ENCODE results near the gene SERPINB11. TPM values are rescaled to one million over a fixed set of nuclear protein-coding genes. Genes with fewer than 3 reads are reported as not detected.

Gene SERPINB11
- total RNA-seq, 1 experiment from 2014 or later = not detected

DNA sequence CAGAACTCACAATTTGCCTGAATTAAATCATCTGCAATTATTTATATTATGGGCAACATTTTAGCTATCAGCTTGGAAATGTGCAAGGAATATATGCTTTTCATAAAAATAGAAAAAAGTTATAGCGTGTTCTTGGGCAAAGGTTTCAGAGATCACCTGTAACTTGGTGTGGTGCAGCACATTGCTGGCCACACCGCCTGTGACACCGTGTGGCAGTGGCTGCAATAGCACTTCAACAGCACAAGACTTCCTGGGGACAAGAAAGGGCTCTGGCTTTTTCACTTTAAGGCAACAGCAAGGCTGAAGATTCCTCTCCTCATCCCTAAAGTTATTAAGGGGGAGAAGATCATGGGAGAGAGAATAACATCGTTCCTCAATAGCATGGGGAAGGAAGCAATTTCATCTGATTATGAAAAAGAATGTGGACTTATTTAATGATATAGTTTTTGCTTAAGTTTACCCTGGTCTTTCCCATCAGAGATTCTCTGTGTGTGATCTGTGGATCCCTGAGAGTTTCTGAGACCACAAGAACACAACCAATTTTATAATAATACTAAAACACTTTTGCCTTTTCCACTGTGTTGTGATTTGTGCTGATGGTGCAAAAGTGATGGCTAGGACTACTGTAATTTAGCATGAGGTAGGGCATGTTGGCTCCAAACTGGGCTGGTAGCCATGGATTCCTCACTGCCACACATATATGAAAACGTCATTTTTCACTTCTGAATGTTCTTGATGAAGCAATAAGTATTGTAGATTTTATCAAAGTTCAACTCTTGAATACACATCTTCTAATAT is 26.0 kb upstream of the SERPINB11 start:
- H3K4me1 ChIP-seq = no peaks in the 10 kb centered on the region
- intact Hi-C loops (cut with micrococcal nuclease; ENCODE audit: unreplicated experiment) = loop anchor here (1.0 to 5.0 kb wide), 2 partner anchors 99 to 158 kb away; no protein-coding TSS in a partner anchor
- POLR2A ChIA-PET = no interaction called here
- peaks cover 8% of the 10 kb centered on the region for H3K9me3 Mint-ChIP-seq (ENCODE audit: unreplicated experiment)
- no peaks in the 10 kb centered on the region for H3K4me1 Mint-ChIP-seq (ENCODE audit: low read depth, unreplicated experiment)
- no peaks in the 10 kb centered on the region for H3K36me3 Mint-ChIP-seq (ENCODE audit: insufficient read depth, unreplicated experiment)
- no peak overlapping the region for H3K27ac Mint-ChIP-seq (ENCODE audit: unreplicated experiment)
- H3K9me3 ChIP-seq = no peaks in the 10 kb centered on the region
- no peaks in the 10 kb centered on the region for H3K36me3 ChIP-seq (ENCODE audit: control insufficient read depth, insufficient read depth, low read length)
- BruUV-seq (replicated peaks) = no TSS peak
- TF ChIP-seq, protein P1, sequence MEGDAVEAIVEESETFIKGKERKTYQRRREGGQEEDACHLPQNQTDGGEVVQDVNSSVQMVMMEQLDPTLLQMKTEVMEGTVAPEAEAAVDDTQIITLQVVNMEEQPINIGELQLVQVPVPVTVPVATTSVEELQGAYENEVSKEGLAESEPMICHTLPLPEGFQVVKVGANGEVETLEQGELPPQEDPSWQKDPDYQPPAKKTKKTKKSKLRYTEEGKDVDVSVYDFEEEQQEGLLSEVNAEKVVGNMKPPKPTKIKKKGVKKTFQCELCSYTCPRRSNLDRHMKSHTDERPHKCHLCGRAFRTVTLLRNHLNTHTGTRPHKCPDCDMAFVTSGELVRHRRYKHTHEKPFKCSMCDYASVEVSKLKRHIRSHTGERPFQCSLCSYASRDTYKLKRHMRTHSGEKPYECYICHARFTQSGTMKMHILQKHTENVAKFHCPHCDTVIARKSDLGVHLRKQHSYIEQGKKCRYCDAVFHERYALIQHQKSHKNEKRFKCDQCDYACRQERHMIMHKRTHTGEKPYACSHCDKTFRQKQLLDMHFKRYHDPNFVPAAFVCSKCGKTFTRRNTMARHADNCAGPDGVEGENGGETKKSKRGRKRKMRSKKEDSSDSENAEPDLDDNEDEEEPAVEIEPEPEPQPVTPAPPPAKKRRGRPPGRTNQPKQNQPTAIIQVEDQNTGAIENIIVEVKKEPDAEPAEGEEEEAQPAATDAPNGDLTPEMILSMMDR (IDR thresholded peaks at IDR 0.05; ENCODE audit: insufficient read depth in 1 of 2, low read depth in 1 of 2, low read length in 1 of 2, severe bottlenecking in 1 of 2, unreplicated experiment in 1 of 2) = peak; percentile 28 to 44
- DNase-seq = peak; percentile 16 to 29
- CTCF ChIA-PET = no interaction called here
- H3K27me3 ChIP-seq (replicated peaks; ENCODE audit: control insufficient read depth, insufficient read depth, low read length) = no peaks in the 10 kb centered on the region
- H3K4me3 ChIP-seq (ENCODE audit: low read depth, low read length) = no peak overlapping the region
- H3K4me3 Mint-ChIP-seq (ENCODE audit: unreplicated experiment) = no peak overlapping the region
- peaks cover 4% of the 10 kb centered on the region for H3K27me3 Mint-ChIP-seq (ENCODE audit: insufficient read depth, unreplicated experiment)

DNA sequence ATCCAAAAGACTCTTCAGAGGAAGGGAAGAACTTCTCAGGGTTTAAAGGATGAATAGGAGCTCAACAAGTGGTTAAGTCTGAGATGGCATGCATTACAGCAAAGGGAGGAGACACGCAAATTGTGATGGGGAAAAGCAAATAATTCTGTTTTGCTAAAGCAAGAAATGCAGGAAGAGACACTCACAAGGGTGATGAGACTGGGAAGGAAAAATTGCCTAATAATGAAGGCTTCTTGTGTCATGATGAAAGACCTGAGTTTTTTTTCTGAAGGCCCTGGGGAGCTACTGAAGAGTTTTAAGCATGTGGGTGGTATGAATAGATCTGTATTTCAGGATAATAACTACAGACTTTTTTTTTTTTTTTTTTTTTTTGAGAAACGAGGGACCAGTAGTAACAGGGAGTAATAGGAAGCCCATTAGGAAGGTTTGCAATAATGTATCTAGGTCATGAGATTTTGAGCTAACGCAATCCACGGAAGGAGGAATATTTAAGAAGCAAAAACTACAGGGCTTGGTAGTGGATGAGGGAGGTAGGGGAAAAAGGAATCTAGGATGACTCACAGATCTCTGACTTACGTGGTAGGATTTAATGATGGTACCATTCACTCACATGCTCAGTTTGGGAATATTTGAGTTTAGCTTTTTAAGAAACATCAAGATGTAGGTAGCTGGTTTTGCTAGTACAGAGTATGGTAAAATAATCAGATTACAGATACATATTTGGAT is 25.1 kb upstream of the SERPINB11 start:
- Mint-ChIP-seq H3K27me3 (ENCODE audit: insufficient read depth, unreplicated experiment) (peaks cover 4% of the 10 kb centered on the region), H3K36me3 (ENCODE audit: insufficient read depth, unreplicated experiment) (peaks cover under 1% of the 10 kb centered on the region), H3K9me3 (ENCODE audit: unreplicated experiment) (peaks cover 12% of the 10 kb centered on the region), H3K4me3 (ENCODE audit: unreplicated experiment) (no peak overlapping the region), H3K4me1 (ENCODE audit: low read depth, unreplicated experiment) (peaks cover 2% of the 10 kb centered on the region), H3K27ac (ENCODE audit: unreplicated experiment) (no peak overlapping the region)
- BruUV-seq (replicated peaks) = no TSS peak
- Histone ChIP-seq H3K4me3 (ENCODE audit: low read depth, low read length) (no peak overlapping the region), H3K36me3 (ENCODE audit: control insufficient read depth, insufficient read depth, low read length) (no peaks in the 10 kb centered on the region), H3K9me3 (no peaks in the 10 kb centered on the region), H3K27me3 (replicated peaks; ENCODE audit: control insufficient read depth, insufficient read depth, low read length) (no peaks in the 10 kb centered on the region), H3K4me1 (no peaks in the 10 kb centered on the region)
- ChIA-PET POLR2A (no interaction called here), CTCF (no interaction called here)
- TF ChIP-seq, protein P1 (IDR thresholded peaks at IDR 0.05; ENCODE audit: insufficient read depth in 1 of 2, low read depth in 1 of 2, low read length in 1 of 2, severe bottlenecking in 1 of 2, unreplicated experiment in 1 of 2) = no peak
- no peak for DNase-seq
- intact Hi-C loops (cut with micrococcal nuclease; ENCODE audit: unreplicated experiment) = loop anchor here (5.0 kb wide), 1 partner anchor 100 kb away; no protein-coding TSS in a partner anchor

DNA sequence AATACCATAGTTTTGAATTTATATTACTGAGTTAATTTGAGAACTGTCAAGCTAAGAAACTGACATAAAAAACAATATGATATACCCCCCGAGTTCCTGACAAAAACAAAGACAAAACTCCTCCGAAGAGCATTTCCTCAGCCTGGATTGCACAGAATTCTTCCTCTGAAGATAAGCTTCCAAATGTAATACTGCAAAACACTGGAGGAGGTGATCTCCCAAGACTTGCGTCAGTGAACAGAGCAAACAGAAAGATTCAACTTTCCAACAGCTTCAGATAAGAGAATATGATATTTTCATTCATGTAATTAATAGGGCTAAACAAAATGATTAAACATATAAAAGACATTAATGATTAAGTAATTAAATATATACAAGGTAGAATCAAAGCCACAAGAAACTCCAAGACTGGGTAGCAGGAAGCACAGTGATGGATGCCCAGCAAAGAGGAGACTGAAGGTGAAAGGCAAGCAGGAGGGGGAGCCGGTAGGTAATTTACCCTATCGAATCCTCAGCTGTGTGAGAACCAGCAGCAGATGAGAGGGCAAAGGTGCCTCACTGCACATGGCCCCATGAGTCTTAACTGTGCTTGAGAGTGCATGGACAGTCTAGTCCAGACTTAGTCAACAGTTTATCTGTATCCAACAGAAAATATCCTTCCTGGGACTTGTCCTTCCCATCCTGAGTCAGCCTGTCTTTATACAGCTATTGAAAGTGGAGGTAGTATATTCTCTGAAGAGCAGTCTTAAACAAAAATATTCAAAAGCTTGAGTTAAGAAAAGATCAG is 22.7 kb upstream of the SERPINB11 start:
- H3K4me3 ChIP-seq (ENCODE audit: low read depth, low read length) = no peak overlapping the region
- Mint-ChIP-seq H3K9me3 (ENCODE audit: unreplicated experiment) (peaks cover 12% of the 10 kb centered on the region), H3K27ac (ENCODE audit: unreplicated experiment) (no peak overlapping the region), H3K27me3 (ENCODE audit: insufficient read depth, unreplicated experiment) (no peaks in the 10 kb centered on the region), H3K4me1 (ENCODE audit: low read depth, unreplicated experiment) (peaks cover 8% of the 10 kb centered on the region), H3K36me3 (ENCODE audit: insufficient read depth, unreplicated experiment) (peaks cover 6% of the 10 kb centered on the region), H3K4me3 (ENCODE audit: unreplicated experiment) (no peak overlapping the region)
- TF ChIP-seq, protein P1 (IDR thresholded peaks at IDR 0.05; ENCODE audit: insufficient read depth in 1 of 2, low read depth in 1 of 2, low read length in 1 of 2, severe bottlenecking in 1 of 2, unreplicated experiment in 1 of 2) = no peak
- BruUV-seq (replicated peaks) = no TSS peak
- no peak for DNase-seq
- no peaks in the 10 kb centered on the region for H3K36me3 ChIP-seq (ENCODE audit: control insufficient read depth, insufficient read depth, low read length)
- no peaks in the 10 kb centered on the region for H3K27me3 ChIP-seq (replicated peaks; ENCODE audit: control insufficient read depth, insufficient read depth, low read length)
- CTCF ChIA-PET = no interaction called here
- POLR2A ChIA-PET = no interaction called here
- peaks cover 3% of the 10 kb centered on the region for H3K4me1 ChIP-seq
- no peaks in the 10 kb centered on the region for H3K9me3 ChIP-seq
- intact Hi-C loops (cut with micrococcal nuclease; ENCODE audit: unreplicated experiment) = loop anchor here (5.0 kb wide), 1 partner anchor 103 kb away; no protein-coding TSS in a partner anchor

All from Caco-2 (cell line).